ENCODE data around the gene ERBB4.

- TF ChIP-seq, protein P1, sequence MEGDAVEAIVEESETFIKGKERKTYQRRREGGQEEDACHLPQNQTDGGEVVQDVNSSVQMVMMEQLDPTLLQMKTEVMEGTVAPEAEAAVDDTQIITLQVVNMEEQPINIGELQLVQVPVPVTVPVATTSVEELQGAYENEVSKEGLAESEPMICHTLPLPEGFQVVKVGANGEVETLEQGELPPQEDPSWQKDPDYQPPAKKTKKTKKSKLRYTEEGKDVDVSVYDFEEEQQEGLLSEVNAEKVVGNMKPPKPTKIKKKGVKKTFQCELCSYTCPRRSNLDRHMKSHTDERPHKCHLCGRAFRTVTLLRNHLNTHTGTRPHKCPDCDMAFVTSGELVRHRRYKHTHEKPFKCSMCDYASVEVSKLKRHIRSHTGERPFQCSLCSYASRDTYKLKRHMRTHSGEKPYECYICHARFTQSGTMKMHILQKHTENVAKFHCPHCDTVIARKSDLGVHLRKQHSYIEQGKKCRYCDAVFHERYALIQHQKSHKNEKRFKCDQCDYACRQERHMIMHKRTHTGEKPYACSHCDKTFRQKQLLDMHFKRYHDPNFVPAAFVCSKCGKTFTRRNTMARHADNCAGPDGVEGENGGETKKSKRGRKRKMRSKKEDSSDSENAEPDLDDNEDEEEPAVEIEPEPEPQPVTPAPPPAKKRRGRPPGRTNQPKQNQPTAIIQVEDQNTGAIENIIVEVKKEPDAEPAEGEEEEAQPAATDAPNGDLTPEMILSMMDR (IDR thresholded peaks at IDR 0.05): no peak
- TF ChIP-seq POLR2A (IDR thresholded peaks at IDR 0.05): no peak
These were observed 191.7 kb downstream of the ERBB4 start for GRCh38 chr2:212346865-212347264.

All from Peyer's patch (tissue), 4 donors.